HG02852 (cell line): ENCODE results near the gene FAM131C.

Source experiments
- ATAC-seq: cut with Tn5 transposase; IDR thresholded peaks from one replicate; pipeline ENCODE4 v1.9.1; 2021; ENCODE audit warnings: mild to moderate bottlenecking, moderate library complexity; ENCODE audit not compliant: unreplicated experiment

Gene FAM131C, protein sequence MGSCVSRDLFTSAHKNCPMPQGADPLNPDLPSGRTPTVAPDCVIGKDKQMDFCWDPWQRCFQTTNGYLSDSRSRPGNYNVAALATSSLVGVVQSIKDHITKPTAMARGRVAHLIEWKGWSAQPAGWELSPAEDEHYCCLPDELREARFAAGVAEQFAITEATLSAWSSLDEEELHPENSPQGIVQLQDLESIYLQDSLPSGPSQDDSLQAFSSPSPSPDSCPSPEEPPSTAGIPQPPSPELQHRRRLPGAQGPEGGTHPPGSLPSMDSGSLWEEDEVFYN

DNA sequence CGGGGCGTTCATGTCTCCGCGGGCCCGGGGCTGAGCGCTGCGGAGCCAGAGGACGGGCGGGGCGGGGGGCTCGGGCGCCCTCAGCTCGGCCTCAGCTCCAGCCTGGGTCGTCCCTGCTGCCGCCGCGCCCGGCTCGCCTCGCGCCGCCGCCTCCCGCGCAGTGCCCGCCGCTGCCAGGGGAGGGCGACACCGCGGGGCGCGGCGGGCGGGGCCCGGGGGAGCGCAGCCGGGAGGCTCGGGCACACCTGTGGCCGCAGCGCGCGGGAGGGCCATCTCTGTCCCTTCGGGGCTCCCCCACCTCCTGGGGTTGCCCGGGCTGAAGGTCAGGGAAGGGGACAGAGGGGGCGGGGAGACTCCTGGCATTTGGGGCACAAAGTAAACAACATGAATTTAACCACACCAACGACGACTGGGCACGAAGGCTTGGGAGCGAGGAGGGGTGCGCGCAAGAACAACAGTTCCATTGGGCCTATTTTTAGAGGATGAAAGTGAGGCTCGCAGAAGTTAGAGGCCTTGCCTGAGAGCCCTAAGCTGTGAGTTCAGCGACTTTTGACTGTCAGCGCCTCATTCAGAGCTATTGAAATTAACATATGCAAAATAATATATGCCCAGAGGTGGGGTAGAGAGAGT, at the start of gene FAM131C:
Gene FAM131C, minus strand, starts transcription at position 162 of the 630 bp plus-strand sequence. CDS start 209 bp downstream, outside the sequence.
- ATAC-seq, result no peak

DNA sequence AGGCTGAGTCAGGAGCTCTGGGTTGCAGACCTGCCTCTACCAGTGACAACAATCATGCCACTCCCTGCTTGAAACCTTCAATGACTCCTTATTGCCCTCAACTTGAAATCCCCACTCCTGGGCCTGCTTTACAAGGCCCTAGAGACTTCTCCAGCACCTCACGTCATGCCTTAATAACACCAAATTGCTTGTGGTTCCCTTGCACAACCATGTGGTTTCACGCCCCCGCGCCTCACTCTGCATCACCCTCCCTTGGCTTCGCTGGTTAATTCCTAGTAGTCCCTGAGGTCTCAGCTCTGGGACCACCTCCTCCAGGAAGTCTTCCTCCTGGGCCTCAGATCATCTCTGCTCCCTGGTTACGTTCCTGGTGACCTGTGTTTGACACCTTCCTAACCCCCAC, 49.5 kb upstream of the FAM131C start:
- ATAC-seq, result no peak

DNA sequence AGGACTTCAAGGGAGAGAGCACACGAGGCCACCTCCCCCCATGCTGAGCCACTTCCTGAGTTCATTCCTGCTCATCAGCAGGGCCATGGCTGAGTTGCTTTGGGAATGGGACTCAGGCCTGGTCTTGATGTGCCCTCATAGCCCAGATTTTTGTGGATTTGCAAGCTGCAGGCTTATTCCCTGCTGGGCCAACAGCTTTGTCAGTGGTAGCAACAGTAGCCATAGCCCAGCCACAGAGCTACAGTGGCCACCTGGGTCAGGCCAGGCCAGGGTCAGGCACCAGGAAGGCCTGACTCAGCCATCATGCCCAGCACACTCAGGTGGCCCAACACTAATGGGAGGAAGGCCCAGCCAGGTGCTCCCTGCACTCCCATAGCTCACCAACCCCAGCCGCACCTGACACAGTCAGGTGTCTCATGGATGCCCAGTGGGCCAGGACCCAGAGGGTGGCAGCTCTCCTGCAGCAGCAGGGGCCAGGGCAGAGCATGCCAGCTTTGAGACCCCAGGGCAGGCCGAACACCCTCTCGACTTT, 49.0 kb upstream of the FAM131C start:
- ATAC-seq, result no peak

DNA sequence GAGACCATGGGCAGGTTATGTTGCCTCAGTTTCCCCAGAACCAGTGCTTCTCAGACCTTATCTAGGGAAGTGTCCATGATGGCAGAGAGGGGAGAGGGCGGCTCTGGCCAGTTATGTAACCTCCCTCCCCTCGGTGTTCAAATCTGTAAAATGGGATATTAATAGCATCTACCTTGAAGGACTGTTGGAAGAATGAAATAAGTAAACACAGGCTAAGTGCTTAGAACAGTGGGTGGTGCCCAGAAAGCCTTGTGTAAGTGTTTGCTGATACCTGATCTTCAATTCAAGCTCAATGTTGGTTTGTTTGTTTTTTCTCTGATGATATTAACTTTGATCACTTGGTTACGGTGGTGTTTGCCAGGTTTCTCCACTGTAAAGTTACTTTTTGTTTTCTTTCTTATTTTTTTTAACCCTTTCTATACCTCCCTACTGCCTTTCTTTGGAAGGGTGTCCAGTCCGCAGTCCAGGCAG, 47.5 kb upstream of the FAM131C start:
- no peak for ATAC-seq

DNA sequence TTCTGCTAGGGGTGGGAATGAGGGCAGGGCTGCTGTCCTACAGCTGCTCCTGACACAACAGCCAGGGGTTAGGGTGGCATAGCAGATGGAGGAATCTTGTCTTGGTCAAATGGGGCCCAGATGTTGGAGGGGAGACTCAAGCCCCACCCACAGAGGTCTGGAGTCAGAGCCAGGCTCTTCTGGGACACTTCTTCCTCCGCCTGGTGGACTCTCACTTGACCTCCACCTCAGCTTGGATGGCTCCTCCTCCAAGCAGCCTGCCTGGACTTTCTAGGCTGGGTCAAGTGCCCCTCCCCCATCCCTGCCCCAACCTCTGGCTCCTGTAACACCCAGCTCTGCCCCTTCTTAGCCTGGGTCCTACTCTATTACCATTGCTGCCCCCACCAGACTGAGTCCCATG, 47.0 kb upstream of the FAM131C start:
- ATAC-seq, result no peak

DNA sequence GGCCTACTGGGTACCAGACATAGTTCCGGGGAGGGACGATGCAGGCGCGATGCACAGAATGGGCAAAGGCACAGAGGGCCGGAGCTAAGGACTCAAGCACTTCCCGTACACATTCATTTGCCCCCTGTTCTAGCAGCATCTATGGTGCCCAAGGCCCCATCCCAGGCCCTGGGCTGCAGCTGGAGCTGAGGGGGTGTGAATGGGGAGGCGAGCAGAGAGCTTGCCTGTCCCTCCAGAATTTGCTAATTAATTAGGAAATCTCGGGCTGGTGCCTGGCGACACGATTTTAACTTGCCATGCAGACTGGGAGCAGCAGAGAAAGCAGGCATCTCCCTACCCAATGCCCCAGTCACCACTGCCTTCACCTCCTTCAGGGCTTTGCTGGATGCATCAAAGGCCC, 46.5 kb upstream of the FAM131C start:
- ATAC-seq, result no peak

DNA sequence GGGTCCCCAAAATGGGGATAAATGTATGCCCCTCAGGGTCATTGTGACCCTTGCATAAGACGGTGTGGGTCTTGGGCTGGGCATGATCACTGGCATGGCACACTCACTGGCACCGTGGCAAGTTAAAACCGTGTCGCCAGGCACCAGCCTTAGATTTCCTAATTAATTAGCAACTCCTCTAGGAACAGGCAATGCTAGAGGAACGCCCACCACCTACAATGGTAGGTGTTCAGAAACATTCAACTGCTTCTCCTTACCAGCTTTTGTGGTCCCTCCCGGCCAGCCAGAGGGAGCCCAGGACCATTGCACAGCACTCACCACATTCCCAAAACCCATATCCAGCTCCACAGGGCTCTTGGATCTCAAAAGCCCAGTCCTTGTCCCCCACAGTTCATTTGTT, 46.1 kb upstream of the FAM131C start:
- ATAC-seq, result no peak

DNA sequence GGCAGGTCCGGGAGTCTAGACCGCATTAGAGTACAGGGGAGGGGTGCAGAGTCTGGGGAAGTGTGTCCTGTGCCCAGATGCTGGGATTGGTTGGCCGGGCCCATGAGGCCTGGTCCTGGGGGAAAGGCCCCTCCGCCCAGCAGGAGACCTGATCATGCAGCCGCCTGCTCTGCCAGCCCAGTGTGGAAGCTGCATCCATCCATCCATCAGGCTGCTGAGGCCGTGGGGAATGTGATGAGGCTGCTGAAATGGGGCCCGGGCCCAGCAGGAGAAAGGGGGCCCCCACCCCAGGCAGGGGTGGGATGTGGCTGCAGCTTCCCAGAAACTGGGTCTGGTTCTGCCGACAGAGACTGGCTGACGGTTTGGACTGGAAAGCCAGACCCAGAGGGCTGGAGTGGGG, 45.3 kb upstream of the FAM131C start:
- ATAC-seq, result no peak

DNA sequence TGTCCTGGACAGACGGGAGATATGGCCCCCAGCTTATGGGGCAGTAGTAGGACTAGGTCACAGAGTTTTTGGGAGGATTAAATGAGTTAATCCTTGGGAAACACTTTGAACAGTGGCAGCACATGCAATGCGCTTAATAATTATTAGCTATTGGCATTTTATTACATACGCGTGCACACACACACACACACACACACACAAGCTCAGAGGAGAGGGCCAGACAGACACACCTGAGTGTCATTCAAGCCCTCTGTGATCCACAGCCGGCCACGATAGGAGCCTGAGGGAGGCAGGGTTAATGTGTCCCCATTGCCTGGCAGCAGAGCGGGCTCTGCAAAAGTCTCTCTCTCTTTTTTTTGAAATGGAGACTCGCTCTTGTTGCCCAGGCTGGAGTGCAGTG, 44.5 kb upstream of the FAM131C start:
- ATAC-seq, result no peak

DNA sequence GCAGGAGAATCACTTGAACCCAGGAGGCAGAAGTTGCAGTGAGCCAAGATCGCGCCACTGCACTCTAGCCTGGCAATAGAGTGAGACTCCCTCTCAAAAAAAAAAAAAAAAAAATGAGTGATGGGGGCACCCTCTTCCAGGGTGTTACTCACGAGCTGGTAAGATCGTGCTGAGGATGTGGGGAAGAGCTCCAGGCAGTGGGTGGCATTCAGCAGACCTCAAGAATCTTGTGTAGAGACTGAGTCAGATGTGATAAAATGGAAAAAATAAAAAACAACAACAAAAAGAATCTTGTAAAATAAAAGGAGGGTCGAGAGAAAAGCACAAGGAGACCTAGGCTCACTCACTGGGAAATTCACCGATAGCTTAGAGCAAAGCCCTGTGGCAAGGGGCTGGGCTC, 43.9 kb upstream of the FAM131C start:
- no peak for ATAC-seq

DNA sequence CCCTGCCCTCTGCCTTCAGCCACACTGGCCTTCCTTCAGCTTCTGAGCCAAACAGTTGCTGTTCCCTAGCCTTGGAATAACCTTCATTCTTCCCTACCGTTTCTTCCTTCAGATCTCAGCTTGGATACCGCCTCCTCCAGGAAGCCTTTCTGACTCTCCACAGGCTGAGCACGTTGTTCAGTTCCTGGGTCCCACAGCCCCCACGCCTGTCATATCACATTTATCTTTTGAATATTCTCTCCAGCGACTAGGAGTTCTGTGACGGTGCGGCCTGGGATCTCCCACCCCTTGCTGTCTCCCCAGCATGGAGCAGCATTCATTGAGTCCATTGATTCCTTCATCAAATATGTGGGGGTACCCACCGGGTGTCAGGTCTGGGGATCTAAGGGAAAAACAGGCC, 43.2 kb upstream of the FAM131C start:
- ATAC-seq, result no peak

DNA sequence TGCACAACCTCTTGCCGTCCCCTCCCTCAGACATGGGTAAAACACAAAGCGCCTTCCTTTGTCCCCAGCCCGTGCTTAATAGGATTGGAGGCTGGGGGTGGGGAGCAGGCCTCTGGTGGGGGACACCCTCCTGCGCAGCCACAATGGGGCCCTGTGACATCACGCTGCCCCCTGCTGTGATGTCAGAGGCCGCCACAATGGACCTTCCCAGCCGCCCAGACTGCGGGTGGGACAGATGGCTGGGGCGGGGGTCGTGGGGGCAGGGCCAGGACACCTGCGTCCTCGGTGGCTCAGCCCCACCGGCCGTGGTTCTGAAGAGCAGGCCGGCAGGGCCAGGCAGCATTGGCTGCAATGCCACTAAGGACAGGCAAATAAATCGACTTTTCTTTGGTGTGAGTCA, 42.6 kb upstream of the FAM131C start:
- no peak for ATAC-seq

DNA sequence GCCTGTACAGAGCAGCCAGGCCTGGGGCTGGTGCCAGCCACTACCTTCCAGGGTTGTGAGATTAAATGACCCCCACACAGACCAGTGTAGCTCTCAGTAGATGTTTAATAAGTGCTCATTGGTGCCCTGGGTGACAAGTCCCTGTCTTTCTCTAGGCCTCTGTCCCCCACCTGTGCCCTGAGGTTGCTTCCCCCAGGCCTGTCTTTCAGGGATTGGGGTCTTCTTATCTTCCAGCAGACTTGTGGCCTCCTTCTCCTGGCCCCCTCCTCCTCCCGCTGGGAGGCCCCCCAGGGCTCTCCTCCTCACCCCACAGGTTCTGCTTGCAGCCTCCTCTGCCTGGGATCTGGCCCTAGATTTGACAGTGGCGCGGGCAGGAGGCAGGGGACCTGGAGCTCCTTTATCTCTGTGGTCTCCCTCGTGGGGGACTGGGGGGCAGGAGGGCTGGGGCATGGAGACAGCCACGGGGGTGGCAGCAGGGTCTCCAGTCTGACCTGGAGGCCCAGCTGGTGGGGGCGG, 42.1 kb upstream of the FAM131C start:
- no peak for ATAC-seq

DNA sequence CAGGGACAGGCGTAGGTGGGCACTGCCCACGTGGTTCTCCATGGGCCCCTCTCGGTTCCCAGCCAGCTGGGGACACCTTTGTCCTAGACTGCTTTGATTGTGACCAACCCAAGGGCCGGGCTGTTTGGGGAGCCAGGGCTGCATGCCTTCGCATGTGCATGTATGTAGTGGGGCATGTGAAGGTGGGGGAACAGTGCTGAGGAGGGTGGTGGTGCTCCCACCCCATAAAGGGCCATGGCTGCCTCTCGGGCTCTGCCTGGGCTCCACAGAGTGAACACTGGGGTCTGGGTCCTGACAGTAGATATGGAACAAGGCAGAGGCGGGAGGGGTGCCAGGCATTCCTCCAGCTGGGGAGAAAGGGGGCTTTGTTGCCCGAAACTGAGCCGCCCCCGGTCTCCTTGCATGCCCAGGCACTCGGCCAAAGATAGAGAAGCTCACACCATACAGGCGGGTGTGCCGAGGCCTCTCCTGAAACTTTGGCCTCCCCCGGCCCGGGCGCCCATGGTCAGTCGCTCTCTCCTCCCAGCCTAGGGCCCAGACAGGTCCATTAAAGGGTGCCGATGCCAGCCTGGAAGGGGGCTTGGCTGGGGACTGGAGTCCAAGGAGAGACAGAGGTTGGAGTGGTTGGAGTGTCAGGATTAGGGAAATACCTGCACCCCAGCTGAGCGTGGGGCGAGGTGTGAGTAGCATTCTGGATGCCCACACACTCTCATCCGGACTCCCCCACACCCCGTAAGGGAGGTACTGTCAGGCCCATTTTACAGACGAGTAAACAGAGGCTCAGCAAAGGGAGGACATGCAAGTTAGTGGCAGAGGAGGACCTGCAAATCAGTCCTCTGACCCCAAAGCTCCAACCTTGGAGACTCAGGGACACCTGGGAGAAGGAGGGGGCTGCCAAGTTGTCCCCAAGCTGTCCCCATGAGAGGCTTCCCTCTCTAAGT, 41.3 kb upstream of the FAM131C start:
- ATAC-seq, result no peak

DNA sequence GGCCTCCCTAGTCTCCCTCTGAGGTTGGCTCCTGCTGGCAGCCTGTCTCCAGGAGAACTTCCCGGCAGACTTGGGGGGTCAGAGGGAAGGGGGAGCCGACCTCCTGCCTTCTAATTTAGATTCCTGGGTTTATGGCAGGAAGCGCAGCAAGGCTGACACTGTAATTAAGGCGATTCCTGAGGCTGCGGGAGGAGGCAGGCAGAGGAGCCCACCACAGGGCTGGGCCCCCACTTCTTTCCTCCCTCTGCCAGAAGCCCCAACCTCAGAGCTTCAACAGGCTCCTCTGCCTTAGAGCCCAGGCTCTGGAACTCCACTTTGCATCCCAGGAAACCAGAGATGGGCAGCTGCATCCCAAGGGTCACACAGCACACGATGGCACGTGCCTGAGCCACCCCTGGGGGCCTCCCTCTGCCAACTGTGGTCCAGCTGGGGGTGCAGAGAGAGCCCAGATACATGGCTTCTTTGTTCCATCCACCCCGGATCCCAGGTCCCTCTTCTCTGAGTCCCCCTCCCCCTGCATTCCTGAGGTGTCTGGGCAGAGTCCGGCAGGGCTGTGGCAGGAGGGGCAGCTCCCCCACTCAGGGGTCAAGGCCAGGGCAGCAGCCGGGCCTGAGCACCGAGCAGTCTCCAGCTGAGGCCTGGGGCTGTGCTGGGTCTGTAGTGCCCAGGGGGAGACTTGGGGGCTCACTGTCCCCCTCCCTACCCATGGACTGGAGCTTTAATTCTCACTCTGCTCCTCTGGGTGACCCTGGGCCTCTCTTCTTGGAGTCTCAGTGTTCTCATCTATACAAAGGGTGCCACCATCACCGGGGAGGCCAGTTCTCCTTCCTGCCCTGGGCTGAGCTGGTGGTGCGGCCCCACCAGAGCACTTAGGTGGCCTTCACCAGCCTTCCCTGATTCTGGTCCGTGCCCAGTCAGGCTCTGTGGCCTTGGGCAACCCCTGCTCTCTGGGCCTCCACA, 39.4 kb upstream of the FAM131C start:
- no peak for ATAC-seq

DNA sequence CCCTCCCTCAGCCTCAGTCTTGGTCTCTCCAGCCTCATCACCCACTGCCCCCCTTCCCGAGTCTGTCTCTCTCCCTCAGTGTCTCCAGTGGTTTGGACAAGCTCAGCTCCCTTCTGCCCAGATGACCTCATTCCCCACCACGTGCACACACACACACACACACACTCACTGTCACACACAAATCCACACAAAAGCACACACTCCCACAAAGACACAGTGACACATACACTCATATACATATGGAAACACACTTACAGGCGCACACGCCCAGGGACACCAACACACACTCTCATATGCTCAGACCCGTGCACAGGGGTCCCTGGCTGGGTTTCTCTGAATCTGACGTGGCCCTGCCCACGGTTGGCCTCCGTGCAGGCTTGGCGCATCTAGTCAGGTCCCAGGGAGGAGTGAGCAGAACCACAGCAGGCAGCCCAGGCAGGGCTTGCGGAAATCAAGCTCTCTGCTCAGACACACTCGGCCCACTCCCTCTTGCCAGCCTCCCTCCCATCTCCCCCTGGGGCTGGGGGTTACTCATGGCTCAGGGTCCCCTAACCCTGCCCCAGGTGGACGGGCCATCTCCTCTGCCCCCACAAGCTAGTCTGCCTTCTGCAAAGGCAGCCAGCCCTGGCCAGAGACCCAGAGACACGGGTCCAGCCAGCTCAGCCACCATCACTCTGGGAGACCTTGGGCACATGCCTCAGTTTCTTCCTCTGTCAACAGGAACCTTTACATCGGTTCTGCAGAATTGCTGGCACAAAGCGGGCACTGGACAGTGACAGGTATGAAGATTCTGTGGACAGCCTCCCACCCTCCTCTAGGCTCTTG, 38.5 kb upstream of the FAM131C start:
- ATAC-seq, result no peak

DNA sequence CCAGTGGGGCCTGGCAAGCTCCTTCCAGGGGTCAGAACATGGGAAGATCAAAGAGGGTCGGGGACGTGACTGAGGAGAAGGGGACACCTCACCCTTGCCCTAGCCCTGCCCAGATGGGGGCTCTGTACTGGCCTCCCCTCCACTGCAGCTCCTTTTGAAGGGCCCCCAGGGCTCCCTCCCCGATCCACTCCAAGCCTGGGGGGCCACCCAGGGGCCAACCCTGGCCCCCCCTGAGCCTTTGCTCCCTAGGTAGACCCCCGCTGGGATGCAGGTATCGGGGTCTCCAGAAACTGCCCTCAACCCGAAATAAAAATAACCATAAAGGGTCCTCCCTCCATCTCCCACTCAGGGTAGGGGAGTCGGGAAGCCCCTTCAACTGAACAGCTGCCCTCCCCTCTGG, 37.4 kb upstream of the FAM131C start:
- ATAC-seq, result no peak

DNA sequence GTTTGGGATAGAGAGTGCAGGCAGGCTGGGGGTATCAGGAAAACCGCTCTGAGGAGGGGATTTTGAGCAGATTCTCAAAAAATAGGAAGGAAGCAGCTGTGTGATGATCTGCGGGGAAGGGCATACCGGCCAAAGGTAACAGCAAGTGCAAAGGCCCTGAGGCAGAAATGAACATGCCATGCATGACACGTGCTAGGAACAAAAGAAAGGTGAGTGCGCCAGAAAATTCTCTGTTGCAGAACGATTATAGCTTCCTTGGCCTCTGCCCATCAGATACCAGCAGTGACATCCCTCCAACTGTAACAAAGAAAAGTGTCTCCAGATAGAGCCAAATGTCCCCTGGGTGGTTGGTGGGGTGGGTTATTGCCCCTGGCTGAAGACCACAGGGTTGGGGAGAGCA, 37.0 kb upstream of the FAM131C start:
- no peak for ATAC-seq

DNA sequence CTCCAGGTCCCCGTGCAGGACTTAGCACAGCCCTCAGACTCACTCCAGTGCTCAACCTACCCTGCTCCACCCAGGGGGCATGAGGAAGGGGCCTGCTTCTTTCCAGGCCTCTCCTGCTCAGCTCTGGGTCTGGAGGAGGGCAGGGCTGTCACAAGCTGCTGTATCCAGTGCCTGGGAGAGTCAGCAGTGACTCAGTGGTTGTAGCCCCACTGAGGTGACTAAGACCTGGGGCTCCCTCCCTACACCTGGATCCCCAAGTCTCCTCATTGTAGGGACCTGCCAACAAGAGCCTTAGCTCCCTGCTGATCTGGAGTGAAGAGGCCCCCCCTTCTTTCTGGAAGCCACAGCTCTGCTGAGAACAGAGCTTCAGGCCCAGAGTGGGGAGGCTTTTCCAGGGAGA, 36.1 kb upstream of the FAM131C start:
- ATAC-seq, result no peak
